22Rv1 (cell line): Measurements from ENCODE around the gene COP1.

Experiments
- ZFX ChIP-seq: fragments of 450-650 bp; IDR thresholded peaks from 2 replicates; pipeline ENCODE4 v1.6.1; 2017; ENCODE audit warnings: antibody characterized with exemption, borderline replicate concordance
- TF ChIP-seq, protein P1 (sequence below): fragments of 450-650 bp; IDR thresholded peaks from 2 replicates; pipeline ENCODE4 v1.5.1; 2017; ENCODE audit warnings: mild to moderate bottlenecking

DNA sequence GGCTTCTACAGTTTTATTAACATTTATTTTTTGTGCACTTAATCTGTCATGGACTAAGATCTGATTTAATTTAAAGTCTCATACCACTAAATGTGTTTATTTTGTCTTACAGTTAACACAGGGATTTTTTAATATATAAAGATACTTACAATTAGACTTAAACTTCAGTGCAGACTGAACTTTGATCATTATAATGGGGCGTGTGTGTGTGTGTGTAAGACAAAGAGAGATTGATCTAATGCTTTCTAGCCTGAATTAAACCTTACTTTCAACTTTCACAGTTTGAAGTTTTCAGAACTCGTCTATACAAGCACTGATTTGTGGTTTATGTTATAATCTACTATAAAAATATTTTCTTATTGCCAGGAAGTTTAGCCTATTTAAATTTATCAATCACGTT lies 150.8 kb downstream of the COP1 start:
- TF ChIP-seq, protein P1, sequence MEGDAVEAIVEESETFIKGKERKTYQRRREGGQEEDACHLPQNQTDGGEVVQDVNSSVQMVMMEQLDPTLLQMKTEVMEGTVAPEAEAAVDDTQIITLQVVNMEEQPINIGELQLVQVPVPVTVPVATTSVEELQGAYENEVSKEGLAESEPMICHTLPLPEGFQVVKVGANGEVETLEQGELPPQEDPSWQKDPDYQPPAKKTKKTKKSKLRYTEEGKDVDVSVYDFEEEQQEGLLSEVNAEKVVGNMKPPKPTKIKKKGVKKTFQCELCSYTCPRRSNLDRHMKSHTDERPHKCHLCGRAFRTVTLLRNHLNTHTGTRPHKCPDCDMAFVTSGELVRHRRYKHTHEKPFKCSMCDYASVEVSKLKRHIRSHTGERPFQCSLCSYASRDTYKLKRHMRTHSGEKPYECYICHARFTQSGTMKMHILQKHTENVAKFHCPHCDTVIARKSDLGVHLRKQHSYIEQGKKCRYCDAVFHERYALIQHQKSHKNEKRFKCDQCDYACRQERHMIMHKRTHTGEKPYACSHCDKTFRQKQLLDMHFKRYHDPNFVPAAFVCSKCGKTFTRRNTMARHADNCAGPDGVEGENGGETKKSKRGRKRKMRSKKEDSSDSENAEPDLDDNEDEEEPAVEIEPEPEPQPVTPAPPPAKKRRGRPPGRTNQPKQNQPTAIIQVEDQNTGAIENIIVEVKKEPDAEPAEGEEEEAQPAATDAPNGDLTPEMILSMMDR = no peak
- TF ChIP-seq ZFX = no peak
